HEK293 (cell line): Measurements from ENCODE around the gene ARHGAP6.

Source experiments
- CTCF ChIA-PET: fragments of 350-600 bp; formaldehyde crosslinking; extraction: SDS; loops from one replicate; lab custom pipeline; 2021; ENCODE audit warnings: antibody characterized with exemption; lab: Yijun Ruan, JAX
- POLR2A ChIA-PET: fragments of 300-600 bp; formaldehyde crosslinking; extraction: SDS; loops from one replicate; lab custom pipeline; 2020; ENCODE audit warnings: antibody characterized with exemption, inconsistent platforms; lab: Yijun Ruan, JAX
- H3K27ac ChIP-seq: fragments of 200-500 bp; sonication (Bioruptor generic); 2 replicates; pipeline ENCODE4 v1.5.1; 2014; ENCODE audit warnings: low read depth, low read length, control low read depth, inconsistent platforms; ENCODE audit errors: extremely low read depth
- H3K36me3 ChIP-seq, 2 experiments: fragments of 200-500 bp in 1 of 2; sonication (Bioruptor generic) in 1 of 2; 1 replicate in 1 of 2; 2 replicates in 1 of 2; pipeline ENCODE4 v1.5.1; 2014 to 2017; ENCODE audit warnings: inconsistent platforms in 2 of 2, low read length in 2 of 2; ENCODE audit not compliant: control insufficient read depth in 2 of 2, insufficient read depth in 1 of 2
- H3K4me1 ChIP-seq: fragments of 200-500 bp; sonication (Bioruptor generic); 2 replicates; pipeline ENCODE4 v1.5.1; 2014; ENCODE audit warnings: mild to moderate bottlenecking, low read length, inconsistent platforms; ENCODE audit not compliant: control insufficient read depth, insufficient read depth
- H3K4me3 ChIP-seq: 2 replicates; pipeline ENCODE4 v1.5.1; 2011; ENCODE audit warnings: low read depth, mild to moderate bottlenecking, control low read depth, low read length, moderate library complexity
- H3K9me3 ChIP-seq: fragments of 200-500 bp; sonication (Bioruptor generic); 2 replicates; pipeline ENCODE4 v1.5.1; 2014; ENCODE audit warnings: low read depth, low read length, inconsistent platforms; ENCODE audit not compliant: control insufficient read depth, insufficient read depth
- MEIS1 ChIP-seq: sonication (generic); formaldehyde crosslinking; IDR thresholded peaks from 2 replicates; pipeline ENCODE4 v1.8.1; 2022; ENCODE audit warnings: missing genetic modification reagents, mild to moderate bottlenecking, borderline replicate concordance
- SETDB1 ChIP-seq: IDR thresholded peaks from one replicate; pipeline ENCODE4 v1.6.1; 2017; ENCODE audit warnings: mild to moderate bottlenecking, low read length, moderate library complexity, mixed read lengths; ENCODE audit not compliant: insufficient read length
- TCF7L2 ChIP-seq: IDR thresholded peaks from 2 replicates; pipeline ENCODE4 v1.6.1; 2011; ENCODE audit warnings: low read depth, mild to moderate bottlenecking, inconsistent platforms, low read length, moderate library complexity, borderline replicate concordance
- ZFHX2 ChIP-seq: fragments of 450-650 bp; formaldehyde crosslinking; conservative IDR thresholded peaks from 2 replicates; pipeline ENCODE4 v1.5.1; 2016; ENCODE audit warnings: missing biosample characterization, missing genetic modification characterization
- ZFP69B ChIP-seq: fragments of 450-650 bp; formaldehyde crosslinking; IDR thresholded peaks from 2 replicates; pipeline ENCODE4 v1.5.1; 2016; ENCODE audit warnings: missing biosample characterization, missing genetic modification characterization
- ZNF112 ChIP-seq: fragments of 450-650 bp; formaldehyde crosslinking; IDR thresholded peaks from 2 replicates; pipeline ENCODE4 v1.5.0; 2017; ENCODE audit warnings: missing biosample characterization, missing genetic modification characterization
- ZNF184 ChIP-seq: fragments of 450-650 bp; IDR thresholded peaks from 2 replicates; pipeline ENCODE4 v1.5.1; 2018; ENCODE audit warnings: missing biosample characterization, mild to moderate bottlenecking, missing genetic modification characterization
- ZNF221 ChIP-seq: fragments of 450-650 bp; formaldehyde crosslinking; IDR thresholded peaks from 2 replicates; pipeline ENCODE4 v1.5.1; 2017; ENCODE audit warnings: missing biosample characterization, missing genetic modification characterization, borderline replicate concordance
- ZNF24 ChIP-seq: fragments of 450-650 bp; formaldehyde crosslinking; IDR thresholded peaks from 2 replicates; pipeline ENCODE4 v1.5.1; 2016; ENCODE audit warnings: missing biosample characterization, missing genetic modification characterization
- ZNF266 ChIP-seq: fragments of 450-650 bp; formaldehyde crosslinking; IDR thresholded peaks from 2 replicates; pipeline ENCODE4 v1.5.1; 2016; ENCODE audit warnings: missing biosample characterization, missing genetic modification characterization, low read depth
- ZNF292 ChIP-seq: fragments of 450-650 bp; formaldehyde crosslinking; IDR thresholded peaks from 2 replicates; pipeline ENCODE4 v1.5.1; 2016; ENCODE audit warnings: low read depth, missing biosample characterization, missing genetic modification characterization, borderline replicate concordance
- ZNF350 ChIP-seq: fragments of 450-650 bp; formaldehyde crosslinking; IDR thresholded peaks from 2 replicates; pipeline ENCODE4 v1.5.0; 2017; ENCODE audit warnings: missing biosample characterization, mild to moderate bottlenecking, missing genetic modification characterization
- ZNF366 ChIP-seq: fragments of 450-650 bp; formaldehyde crosslinking; conservative IDR thresholded peaks from 2 replicates; pipeline ENCODE4 v1.5.1; 2016; ENCODE audit warnings: missing biosample characterization, missing genetic modification characterization
- ZNF391 ChIP-seq: fragments of 450-650 bp; formaldehyde crosslinking; IDR thresholded peaks from 2 replicates; pipeline ENCODE4 v1.5.1; 2016; ENCODE audit warnings: low read depth, missing biosample characterization, missing genetic modification characterization, borderline replicate concordance
- ZNF404 ChIP-seq: fragments of 450-650 bp; formaldehyde crosslinking; IDR thresholded peaks from 2 replicates; pipeline ENCODE4 v1.5.1; 2017; ENCODE audit warnings: missing biosample characterization, missing genetic modification characterization
- ZNF473 ChIP-seq: fragments of 450-650 bp; formaldehyde crosslinking; IDR thresholded peaks from 2 replicates; pipeline ENCODE4 v1.5.1; 2017; ENCODE audit warnings: missing biosample characterization, missing genetic modification characterization
- ZNF529 ChIP-seq: fragments of 450-650 bp; formaldehyde crosslinking; IDR thresholded peaks from 2 replicates; pipeline ENCODE4 v1.5.1; 2017; ENCODE audit warnings: missing genetic modification characterization, missing biosample characterization; ENCODE audit not compliant: insufficient replicate concordance
- ZNF544 ChIP-seq: fragments of 450-650 bp; formaldehyde crosslinking; IDR thresholded peaks from 2 replicates; pipeline ENCODE4 v1.5.0; 2017; ENCODE audit warnings: missing biosample characterization, missing genetic modification characterization
- ZNF560 ChIP-seq: fragments of 450-650 bp; formaldehyde crosslinking; IDR thresholded peaks from 2 replicates; pipeline ENCODE4 v1.5.1; 2017; ENCODE audit warnings: missing biosample characterization, missing genetic modification characterization, borderline replicate concordance
- ZNF654 ChIP-seq: fragments of 450-650 bp; formaldehyde crosslinking; IDR thresholded peaks from 2 replicates; pipeline ENCODE4 v1.5.1; 2016; ENCODE audit warnings: low read depth, missing biosample characterization, missing genetic modification characterization
- ZNF670 ChIP-seq: fragments of 450-650 bp; formaldehyde crosslinking; IDR thresholded peaks from 2 replicates; pipeline ENCODE4 v1.5.1; 2016; ENCODE audit warnings: missing biosample characterization, missing genetic modification characterization, low read depth
- TF ChIP-seq, protein P1 (sequence below): fragments of 450-650 bp; formaldehyde crosslinking; IDR thresholded peaks from 2 replicates; pipeline ENCODE4 v1.5.1; 2017; ENCODE audit warnings: missing biosample characterization, missing genetic modification characterization
- TF ChIP-seq, protein P2 (sequence below): fragments of 450-650 bp; formaldehyde crosslinking; IDR thresholded peaks from 2 replicates; pipeline ENCODE4 v1.5.1; 2016; ENCODE audit warnings: missing biosample characterization, missing genetic modification characterization
- TF ChIP-seq, protein P3 (sequence below): fragments of 450-650 bp; formaldehyde crosslinking; IDR thresholded peaks from 2 replicates; pipeline ENCODE4 v1.5.1; 2016; ENCODE audit warnings: missing biosample characterization, missing genetic modification characterization
- TF ChIP-seq, protein P4 (sequence below): fragments of 450-650 bp; formaldehyde crosslinking; IDR thresholded peaks from 2 replicates; pipeline ENCODE4 v1.5.1; 2017; ENCODE audit warnings: missing biosample characterization, missing genetic modification characterization
- TF ChIP-seq, protein P5 (sequence below): fragments of 450-650 bp; IDR thresholded peaks from 2 replicates; pipeline ENCODE4 v1.5.1; 2018; ENCODE audit warnings: missing biosample characterization, missing genetic modification characterization

The ARHGAP6 gene

DNA sequence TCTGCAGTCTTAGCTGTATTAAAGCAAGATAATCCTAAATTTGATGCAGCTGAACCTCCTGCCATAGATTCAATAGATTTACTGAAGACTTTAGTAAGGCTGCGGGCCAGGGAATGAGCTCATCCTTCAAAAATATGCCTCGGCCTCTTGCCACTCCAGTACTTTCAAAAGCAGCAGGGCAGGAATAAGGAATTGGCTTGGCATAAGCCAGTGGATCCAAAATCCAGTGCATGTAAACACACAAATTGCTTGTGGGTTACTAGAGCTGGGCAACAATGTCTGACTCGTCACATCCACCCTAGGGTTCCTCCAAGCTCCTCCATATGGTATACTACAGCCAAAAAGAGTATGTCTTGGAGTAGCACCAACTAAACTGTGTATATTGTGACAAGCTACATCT is 207.6 kb downstream of the ARHGAP6 start:
- ChIA-PET POLR2A (no interaction called here), CTCF (interaction anchor here (0.6 to 1.1 kb wide), 2 partner anchors 23 to 272 kb away, joined by 3 read pairs; no protein-coding TSS in a partner anchor)
- H3K4me3 ChIP-seq: no peak overlapping the region
- H3K4me1 ChIP-seq: no peaks in the 10 kb centered on the region
- H3K9me3 ChIP-seq: no peaks in the 10 kb centered on the region
- H3K36me3 ChIP-seq: no peaks in the 10 kb centered on the region
- H3K27ac ChIP-seq: no peak overlapping the region
- TF ChIP-seq ZNF24 (tag by site-specific recombination) (no peak), ZNF366 (tag by site-specific recombination) (no peak), ZNF404 (no peak), ZNF266 (tag by site-specific recombination) (no peak), ZNF221 (tag by site-specific recombination) (no peak), ZNF184 (tag by site-specific recombination) (no peak), ZNF473 (no peak), ZNF560 (tag by site-specific recombination) (no peak), MEIS1 (no peak), ZNF292 (tag by site-specific recombination) (no peak), ZNF350 (tag by site-specific recombination) (no peak)
- TF ChIP-seq, protein P1, sequence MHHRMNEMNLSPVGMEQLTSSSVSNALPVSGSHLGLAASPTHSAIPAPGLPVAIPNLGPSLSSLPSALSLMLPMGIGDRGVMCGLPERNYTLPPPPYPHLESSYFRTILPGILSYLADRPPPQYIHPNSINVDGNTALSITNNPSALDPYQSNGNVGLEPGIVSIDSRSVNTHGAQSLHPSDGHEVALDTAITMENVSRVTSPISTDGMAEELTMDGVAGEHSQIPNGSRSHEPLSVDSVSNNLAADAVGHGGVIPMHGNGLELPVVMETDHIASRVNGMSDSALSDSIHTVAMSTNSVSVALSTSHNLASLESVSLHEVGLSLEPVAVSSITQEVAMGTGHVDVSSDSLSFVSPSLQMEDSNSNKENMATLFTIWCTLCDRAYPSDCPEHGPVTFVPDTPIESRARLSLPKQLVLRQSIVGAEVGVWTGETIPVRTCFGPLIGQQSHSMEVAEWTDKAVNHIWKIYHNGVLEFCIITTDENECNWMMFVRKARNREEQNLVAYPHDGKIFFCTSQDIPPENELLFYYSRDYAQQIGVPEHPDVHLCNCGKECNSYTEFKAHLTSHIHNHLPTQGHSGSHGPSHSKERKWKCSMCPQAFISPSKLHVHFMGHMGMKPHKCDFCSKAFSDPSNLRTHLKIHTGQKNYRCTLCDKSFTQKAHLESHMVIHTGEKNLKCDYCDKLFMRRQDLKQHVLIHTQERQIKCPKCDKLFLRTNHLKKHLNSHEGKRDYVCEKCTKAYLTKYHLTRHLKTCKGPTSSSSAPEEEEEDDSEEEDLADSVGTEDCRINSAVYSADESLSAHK (tag by site-specific recombination): no peak
- TF ChIP-seq, protein P2, sequence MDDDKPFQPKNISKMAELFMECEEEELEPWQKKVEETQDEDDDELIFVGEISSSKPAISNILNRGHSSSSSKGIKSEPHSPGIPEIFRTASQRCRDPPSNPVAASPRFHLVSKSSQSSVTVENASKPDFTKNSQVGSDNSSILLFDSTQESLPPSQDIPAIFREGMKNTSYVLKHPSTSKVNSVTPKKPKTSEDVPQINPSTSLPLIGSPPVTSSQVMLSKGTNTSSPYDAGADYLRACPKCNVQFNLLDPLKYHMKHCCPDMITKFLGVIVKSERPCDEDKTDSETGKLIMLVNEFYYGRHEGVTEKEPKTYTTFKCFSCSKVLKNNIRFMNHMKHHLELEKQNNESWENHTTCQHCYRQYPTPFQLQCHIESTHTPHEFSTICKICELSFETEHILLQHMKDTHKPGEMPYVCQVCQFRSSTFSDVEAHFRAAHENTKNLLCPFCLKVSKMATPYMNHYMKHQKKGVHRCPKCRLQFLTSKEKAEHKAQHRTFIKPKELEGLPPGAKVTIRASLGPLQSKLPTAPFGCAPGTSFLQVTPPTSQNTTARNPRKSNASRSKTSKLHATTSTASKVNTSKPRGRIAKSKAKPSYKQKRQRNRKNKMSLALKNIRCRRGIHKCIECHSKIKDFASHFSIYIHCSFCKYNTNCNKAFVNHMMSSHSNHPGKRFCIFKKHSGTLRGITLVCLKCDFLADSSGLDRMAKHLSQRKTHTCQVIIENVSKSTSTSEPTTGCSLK: no peak
- TF ChIP-seq, protein P3, sequence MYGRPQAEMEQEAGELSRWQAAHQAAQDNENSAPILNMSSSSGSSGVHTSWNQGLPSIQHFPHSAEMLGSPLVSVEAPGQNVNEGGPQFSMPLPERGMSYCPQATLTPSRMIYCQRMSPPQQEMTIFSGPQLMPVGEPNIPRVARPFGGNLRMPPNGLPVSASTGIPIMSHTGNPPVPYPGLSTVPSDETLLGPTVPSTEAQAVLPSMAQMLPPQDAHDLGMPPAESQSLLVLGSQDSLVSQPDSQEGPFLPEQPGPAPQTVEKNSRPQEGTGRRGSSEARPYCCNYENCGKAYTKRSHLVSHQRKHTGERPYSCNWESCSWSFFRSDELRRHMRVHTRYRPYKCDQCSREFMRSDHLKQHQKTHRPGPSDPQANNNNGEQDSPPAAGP (tag by site-specific recombination): no peak
- TF ChIP-seq, protein P4, sequence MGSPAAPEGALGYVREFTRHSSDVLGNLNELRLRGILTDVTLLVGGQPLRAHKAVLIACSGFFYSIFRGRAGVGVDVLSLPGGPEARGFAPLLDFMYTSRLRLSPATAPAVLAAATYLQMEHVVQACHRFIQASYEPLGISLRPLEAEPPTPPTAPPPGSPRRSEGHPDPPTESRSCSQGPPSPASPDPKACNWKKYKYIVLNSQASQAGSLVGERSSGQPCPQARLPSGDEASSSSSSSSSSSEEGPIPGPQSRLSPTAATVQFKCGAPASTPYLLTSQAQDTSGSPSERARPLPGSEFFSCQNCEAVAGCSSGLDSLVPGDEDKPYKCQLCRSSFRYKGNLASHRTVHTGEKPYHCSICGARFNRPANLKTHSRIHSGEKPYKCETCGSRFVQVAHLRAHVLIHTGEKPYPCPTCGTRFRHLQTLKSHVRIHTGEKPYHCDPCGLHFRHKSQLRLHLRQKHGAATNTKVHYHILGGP (tag by site-specific recombination): no peak

DNA sequence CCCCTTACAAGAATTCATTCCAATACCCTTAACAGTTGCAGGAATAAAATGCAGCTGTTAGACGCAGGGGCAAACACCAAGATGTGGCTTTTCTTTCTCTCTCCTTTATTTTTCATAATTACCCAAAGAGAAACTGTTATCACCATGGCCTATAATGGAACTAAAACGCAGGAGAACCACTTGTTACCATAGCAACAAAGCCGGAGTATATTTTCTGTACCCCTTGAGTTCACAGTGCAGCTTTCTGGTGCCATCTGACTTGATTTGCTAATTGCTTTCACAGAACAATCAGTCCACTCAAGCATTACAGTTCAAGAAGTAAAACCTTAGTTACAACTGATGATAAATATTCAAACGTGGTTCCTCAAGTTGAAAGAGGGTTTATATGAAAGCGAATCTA is 214.6 kb downstream of the ARHGAP6 start:
- H3K4me1 ChIP-seq: no peaks in the 10 kb centered on the region
- no peaks in the 10 kb centered on the region for H3K9me3 ChIP-seq
- no peak overlapping the region for H3K4me3 ChIP-seq
- no peak overlapping the region for H3K27ac ChIP-seq
- H3K36me3 ChIP-seq: no peaks in the 10 kb centered on the region
- POLR2A ChIA-PET: no interaction called here
- CTCF ChIA-PET: no interaction called here
- TF ChIP-seq ZNF112 (tag by site-specific recombination): no peak
- TF ChIP-seq ZFP69B: no peak
- TF ChIP-seq ZNF544: no peak
- no peak for TF ChIP-seq ZNF529 (tag by site-specific recombination)
- TF ChIP-seq SETDB1: no peak
- no peak for TF ChIP-seq ZFHX2 (tag by site-specific recombination)
- TF ChIP-seq ZNF654 (tag by site-specific recombination): no peak
- no peak for TF ChIP-seq ZNF391 (tag by site-specific recombination)
- no peak for TF ChIP-seq ZNF670 (tag by site-specific recombination)
- TF ChIP-seq, protein P2: no peak
- TF ChIP-seq TCF7L2: no peak
- TF ChIP-seq, protein P5, sequence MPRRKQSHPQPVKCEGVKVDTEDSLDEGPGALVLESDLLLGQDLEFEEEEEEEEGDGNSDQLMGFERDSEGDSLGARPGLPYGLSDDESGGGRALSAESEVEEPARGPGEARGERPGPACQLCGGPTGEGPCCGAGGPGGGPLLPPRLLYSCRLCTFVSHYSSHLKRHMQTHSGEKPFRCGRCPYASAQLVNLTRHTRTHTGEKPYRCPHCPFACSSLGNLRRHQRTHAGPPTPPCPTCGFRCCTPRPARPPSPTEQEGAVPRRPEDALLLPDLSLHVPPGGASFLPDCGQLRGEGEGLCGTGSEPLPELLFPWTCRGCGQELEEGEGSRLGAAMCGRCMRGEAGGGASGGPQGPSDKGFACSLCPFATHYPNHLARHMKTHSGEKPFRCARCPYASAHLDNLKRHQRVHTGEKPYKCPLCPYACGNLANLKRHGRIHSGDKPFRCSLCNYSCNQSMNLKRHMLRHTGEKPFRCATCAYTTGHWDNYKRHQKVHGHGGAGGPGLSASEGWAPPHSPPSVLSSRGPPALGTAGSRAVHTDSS (tag by site-specific recombination): no peak
